Measurements from ENCODE around the gene PGA5. TPM values are rescaled to one million over a fixed set of nuclear protein-coding genes. Genes with fewer than 3 reads are reported as not detected.
A peak's percentile ranks its signal among the peaks of the same experiment; 100 is the strongest.

The PGA5 gene
- total RNA-seq, 4 donors from 2014 or later = 1.4 to 2.6 TPM; not detected in 2

GRCh38 chr11:61278001-61278470, 37.1 kb downstream of the PGA5 start:
- WGBS, 2 donors = 71 to 79% methylated on average over 10 of the region's 10 CpGs
- Histone ChIP-seq H3K27ac (no peak overlapping the region), H3K4me1 (peaks cover 18 to 37% of the 10 kb centered on the region in 2 donors), H3K9me3 (no peaks in the 10 kb centered on the region), H3K36me3 (no peaks in the 10 kb centered on the region), H3K4me3 (replicated peaks in 1 of 3) (no peak overlapping the region), H3K27me3 (no peaks in the 10 kb centered on the region)
- intact Hi-C loops (cut with DNase I) = no loop called here
- TF ChIP-seq POLR2A (IDR thresholded peaks at IDR 0.05) (no peak), CTCF (IDR thresholded peaks at IDR 0.05) (no peak)
- no peak for DNase-seq

- 66 to 72% methylated on average over 12 of the region's 12 CpGs for WGBS, 2 donors
These were observed 39.1 kb downstream of the PGA5 start for GRCh38 chr11:61279934-61280659.

GRCh38 chr11:61280883-61281580, 40.1 kb downstream of the PGA5 start:
- intact Hi-C loops (cut with DNase I) = no loop called here
- 91 to 92% methylated on average over 18 to 20 of the region's 20 CpGs for WGBS, 2 donors
- no peak for TF ChIP-seq CTCF (IDR thresholded peaks at IDR 0.05)
- TF ChIP-seq POLR2A (IDR thresholded peaks at IDR 0.05) = no peak
- Histone ChIP-seq H3K36me3 (no peaks in the 10 kb centered on the region), H3K4me1 (peaks cover 2 to 10% of the 10 kb centered on the region in 2 donors), H3K27me3 (no peaks in the 10 kb centered on the region), H3K9me3 (no peaks in the 10 kb centered on the region), H3K4me3 (replicated peaks in 1 of 3) (no peak overlapping the region), H3K27ac (no peak overlapping the region)
- no peak for DNase-seq

More at GRCh38 chr11:61279934-61280659, 39.1 kb downstream of the PGA5 start:
- peaks cover 9 to 18% of the 10 kb centered on the region in 2 donors for H3K4me1 ChIP-seq
- H3K27me3 ChIP-seq = no peaks in the 10 kb centered on the region
- TF ChIP-seq POLR2A (IDR thresholded peaks at IDR 0.05) (no peak), CTCF (IDR thresholded peaks at IDR 0.05) (no peak)
- peak; percentile 55 to 68 for DNase-seq
- no peak overlapping the region for H3K27ac ChIP-seq
- H3K4me3 ChIP-seq (replicated peaks in 1 of 3) = no peak overlapping the region
- no peaks in the 10 kb centered on the region for H3K36me3 ChIP-seq
- H3K9me3 ChIP-seq = no peaks in the 10 kb centered on the region
- intact Hi-C loops (cut with DNase I) = no loop called here

- intact Hi-C loops (cut with DNase I) = no loop called here
- DNase-seq = peak; percentile 10 to 29
- TF ChIP-seq POLR2A (IDR thresholded peaks at IDR 0.05) (no peak), CTCF (IDR thresholded peaks at IDR 0.05) (no peak)
- H3K4me3 ChIP-seq (replicated peaks in 1 of 3) = no peak overlapping the region
- H3K27me3 ChIP-seq = no peaks in the 10 kb centered on the region
- no peak overlapping the region for H3K27ac ChIP-seq
- 46 to 54% methylated on average over 32 of the region's 35 CpGs for WGBS, 2 donors
- peaks cover 0 to 4% of the 10 kb centered on the region in 2 donors for H3K4me1 ChIP-seq
- H3K36me3 ChIP-seq = no peaks in the 10 kb centered on the region
- H3K9me3 ChIP-seq = no peaks in the 10 kb centered on the region
These were observed 40.7 kb downstream of the PGA5 start for GRCh38 chr11:61281581-61282250.

Data from thyroid gland (tissue), 4 donors.